ENCODE results near the gene HDAC6. TPM values are rescaled to one million over a fixed set of nuclear protein-coding genes. Genes with fewer than 3 reads are reported as not detected.

Gene HDAC6
- total and polyA plus RNA-seq, 8 donors = 20.9 to 356 (median 67.3) TPM

DNA sequence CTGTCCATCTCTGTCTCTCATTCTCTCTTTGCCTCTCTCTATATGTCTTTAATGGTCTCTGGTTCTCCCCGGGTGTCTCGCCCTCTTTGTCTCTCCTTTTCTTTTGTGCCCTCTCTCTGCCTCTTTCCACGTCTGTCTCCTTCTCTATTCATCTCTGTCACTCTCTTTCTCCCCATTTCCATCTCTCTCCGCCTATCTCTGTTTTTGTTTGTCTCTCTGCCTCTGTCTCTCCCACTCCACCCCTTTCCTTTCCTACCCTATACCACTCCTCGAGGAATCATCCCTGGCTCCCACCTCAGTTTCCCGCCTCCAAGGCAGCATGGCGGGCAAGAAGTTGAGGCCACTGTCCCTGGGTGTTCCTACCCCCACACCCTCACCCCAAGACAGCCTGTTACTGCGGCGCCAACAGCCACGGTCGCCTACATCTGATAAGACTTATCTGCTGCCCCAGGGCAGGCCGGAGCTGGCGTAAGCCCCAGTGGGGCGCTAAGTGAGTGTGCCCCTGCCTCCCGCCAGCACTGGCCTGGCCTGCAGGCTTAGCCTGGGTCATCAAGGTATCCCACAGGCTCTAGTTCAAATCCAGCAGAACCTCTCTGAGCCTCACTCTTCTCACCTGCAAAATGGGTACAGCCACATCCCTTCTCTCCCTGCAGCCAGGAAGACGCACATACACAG, 16.2 kb upstream of the HDAC6 start:
- Histone ChIP-seq H3K27ac (no peak overlapping the region), H3K4me1 (no peaks in the 10 kb centered on the region), H3K27me3 (peaks cover 0 to 17% (median 15%) of the 10 kb centered on the region in 3 donors), H3K36me3 (no peaks in the 10 kb centered on the region), H3K9me3 (peaks cover 0 to 3% (median 0%) of the 10 kb centered on the region in 4 donors), H3K4me3 (no peak overlapping the region)
- intact Hi-C loops (cut with DNase I; ENCODE audit: low total_unique reads) = no loop called here
- no peak for TF ChIP-seq EP300 (IDR thresholded peaks at IDR 0.05)
- TF ChIP-seq POLR2A (IDR thresholded peaks at IDR 0.05) = no peak
- TF ChIP-seq, protein P1, sequence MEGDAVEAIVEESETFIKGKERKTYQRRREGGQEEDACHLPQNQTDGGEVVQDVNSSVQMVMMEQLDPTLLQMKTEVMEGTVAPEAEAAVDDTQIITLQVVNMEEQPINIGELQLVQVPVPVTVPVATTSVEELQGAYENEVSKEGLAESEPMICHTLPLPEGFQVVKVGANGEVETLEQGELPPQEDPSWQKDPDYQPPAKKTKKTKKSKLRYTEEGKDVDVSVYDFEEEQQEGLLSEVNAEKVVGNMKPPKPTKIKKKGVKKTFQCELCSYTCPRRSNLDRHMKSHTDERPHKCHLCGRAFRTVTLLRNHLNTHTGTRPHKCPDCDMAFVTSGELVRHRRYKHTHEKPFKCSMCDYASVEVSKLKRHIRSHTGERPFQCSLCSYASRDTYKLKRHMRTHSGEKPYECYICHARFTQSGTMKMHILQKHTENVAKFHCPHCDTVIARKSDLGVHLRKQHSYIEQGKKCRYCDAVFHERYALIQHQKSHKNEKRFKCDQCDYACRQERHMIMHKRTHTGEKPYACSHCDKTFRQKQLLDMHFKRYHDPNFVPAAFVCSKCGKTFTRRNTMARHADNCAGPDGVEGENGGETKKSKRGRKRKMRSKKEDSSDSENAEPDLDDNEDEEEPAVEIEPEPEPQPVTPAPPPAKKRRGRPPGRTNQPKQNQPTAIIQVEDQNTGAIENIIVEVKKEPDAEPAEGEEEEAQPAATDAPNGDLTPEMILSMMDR (IDR thresholded peaks at IDR 0.05) = no peak
- no peak for TF ChIP-seq POLR2AphosphoS5 (IDR thresholded peaks at IDR 0.05)
- no peak for DNase-seq
- 55 to 65% (median 65%) methylated on average over 16 of the region's 16 CpGs for WGBS, 5 donors

DNA sequence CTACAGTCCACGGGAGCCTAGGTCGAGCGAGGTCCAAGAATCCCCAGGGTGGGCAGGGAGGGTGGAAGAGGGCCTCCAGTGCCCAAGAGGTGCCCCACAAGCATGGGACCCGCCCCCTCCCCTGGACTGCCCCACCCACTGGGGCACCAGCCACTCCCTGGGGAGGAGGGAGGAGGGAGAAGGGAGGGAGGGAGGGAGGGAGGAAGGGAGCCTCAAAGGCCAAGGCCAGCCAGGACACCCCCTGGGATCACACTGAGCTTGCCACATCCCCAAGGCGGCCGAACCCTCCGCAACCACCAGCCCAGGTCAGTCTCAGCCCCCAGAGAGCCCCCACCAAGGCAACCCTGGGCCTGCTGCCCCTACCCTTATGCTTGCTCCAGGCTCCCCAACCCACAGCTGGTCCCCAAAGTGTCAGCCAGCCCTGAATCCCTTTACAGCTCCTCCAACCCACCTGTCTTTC, 15.5 kb upstream of the HDAC6 start, which contains the start of gene GATA1:
TSS of gene GATA1 (plus strand) at position 250 of the 460 bp plus-strand sequence. CDS start 4,520 bp downstream, outside the sequence.
- no peaks in the 10 kb centered on the region for H3K36me3 ChIP-seq
- 61 to 85% (median 74%) methylated on average over 3 to 7 of the region's 7 CpGs for WGBS, 5 donors
- intact Hi-C loops (cut with DNase I; ENCODE audit: low total_unique reads) = no loop called here
- peaks cover 0 to 17% (median 15%) of the 10 kb centered on the region in 3 donors for H3K27me3 ChIP-seq
- no peak for DNase-seq
- H3K27ac ChIP-seq = no peak within 1 kb of the TSS
- no peak within 1 kb of the TSS for H3K4me3 ChIP-seq
- no peaks in the 10 kb centered on the region for H3K4me1 ChIP-seq
- TF ChIP-seq POLR2AphosphoS5 (IDR thresholded peaks at IDR 0.05) (no peak), EP300 (IDR thresholded peaks at IDR 0.05) (no peak), POLR2A (IDR thresholded peaks at IDR 0.05) (no peak)
- TF ChIP-seq, protein P1 (IDR thresholded peaks at IDR 0.05) = no peak
- H3K9me3 ChIP-seq = peaks cover 0 to 3% (median 0%) of the 10 kb centered on the region in 4 donors

DNA sequence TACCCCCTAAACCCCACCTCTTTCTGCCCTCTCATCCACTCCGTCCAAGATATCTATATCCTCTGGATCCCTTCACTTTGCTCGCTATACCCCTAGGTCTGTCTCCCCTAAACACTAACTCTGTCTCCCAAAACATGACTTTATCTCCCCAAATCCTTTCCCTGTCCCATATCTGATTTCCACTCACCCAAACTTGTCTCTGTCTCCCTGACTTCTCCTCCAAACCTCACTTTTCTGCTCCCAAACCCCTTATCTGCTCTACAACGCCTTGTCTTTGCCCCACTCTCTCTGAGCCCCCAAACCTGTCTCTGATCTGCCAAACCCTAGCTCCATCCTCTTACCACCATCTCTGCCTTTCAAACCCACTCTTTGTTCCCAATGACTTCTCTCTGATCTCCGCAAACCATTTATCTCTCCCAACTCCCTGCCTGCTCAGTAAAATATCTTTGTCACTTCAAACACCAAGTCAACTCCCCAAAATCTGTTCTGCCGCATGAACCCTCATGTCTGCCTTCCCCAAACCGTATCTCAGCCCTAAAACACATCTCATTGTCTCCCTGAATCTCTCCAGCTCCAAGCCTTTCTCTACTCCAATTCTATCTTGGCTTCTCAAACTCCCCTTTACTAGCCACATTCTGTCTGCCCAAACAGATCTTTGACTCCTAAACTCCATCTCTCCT, 14.9 kb upstream of the HDAC6 start:
- peaks cover 0 to 19% (median 17%) of the 10 kb centered on the region in 3 donors for H3K27me3 ChIP-seq
- DNase-seq = no peak
- WGBS, 5 donors = 64 to 79% (median 76%) methylated on average over 5 to 6 of the region's 6 CpGs
- H3K27ac ChIP-seq = no peak overlapping the region
- TF ChIP-seq, protein P1 (IDR thresholded peaks at IDR 0.05) = no peak
- TF ChIP-seq EP300 (IDR thresholded peaks at IDR 0.05) (no peak), POLR2A (IDR thresholded peaks at IDR 0.05) (no peak)
- no peaks in the 10 kb centered on the region for H3K4me1 ChIP-seq
- intact Hi-C loops (cut with DNase I; ENCODE audit: low total_unique reads) = no loop called here
- no peak overlapping the region for H3K4me3 ChIP-seq
- no peaks in the 10 kb centered on the region for H3K36me3 ChIP-seq
- peaks cover 0 to 3% (median 0%) of the 10 kb centered on the region in 4 donors for H3K9me3 ChIP-seq

DNA sequence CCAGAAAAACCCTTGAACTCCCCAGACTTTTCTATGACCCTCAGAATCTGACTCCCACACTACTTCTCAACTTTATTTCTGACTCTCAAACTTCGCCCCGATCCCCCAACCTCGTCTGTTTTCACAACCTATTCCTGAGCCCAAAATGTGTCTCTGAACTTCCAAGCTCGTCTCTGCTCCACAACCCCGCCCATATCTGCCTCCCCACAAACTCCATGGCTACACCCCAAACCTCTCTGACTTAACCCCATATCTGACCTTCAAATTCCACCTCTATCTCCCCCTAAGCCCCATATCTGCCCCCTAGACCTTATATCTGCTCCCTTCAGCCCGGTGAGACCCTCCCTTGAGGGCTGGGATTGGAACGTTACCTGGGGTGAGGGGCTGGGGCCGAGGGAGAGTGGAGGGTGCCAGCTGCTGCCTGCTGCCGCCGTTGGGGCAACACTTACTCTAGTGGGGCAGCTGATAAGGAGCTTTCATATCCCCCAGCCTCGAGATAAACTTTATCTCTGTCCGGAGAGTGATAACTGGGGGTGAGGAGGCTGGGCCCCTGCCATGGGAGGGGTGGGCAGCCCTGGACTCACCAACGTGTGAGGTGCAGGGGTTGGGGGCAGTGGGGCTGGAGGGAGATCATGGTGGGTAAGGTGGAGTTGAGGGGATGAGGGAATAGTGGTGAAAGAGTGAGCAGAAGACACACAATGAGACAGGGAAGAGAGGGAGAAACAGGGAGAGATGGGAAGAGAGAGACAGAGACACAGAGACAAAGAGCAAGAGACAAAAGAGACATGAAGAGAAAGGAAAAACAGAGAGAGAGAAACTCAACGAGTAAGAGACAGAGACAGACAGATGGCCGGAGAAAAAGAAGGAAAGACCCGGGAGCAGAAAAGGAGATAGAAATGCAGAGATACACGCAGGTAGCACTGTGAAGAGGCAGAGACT, 14.1 kb upstream of the HDAC6 start:
- H3K4me1 ChIP-seq = no peaks in the 10 kb centered on the region
- no peak overlapping the region for H3K4me3 ChIP-seq
- H3K36me3 ChIP-seq = no peaks in the 10 kb centered on the region
- H3K27ac ChIP-seq = no peak overlapping the region
- no peak for TF ChIP-seq POLR2A (IDR thresholded peaks at IDR 0.05)
- TF ChIP-seq EP300 (IDR thresholded peaks at IDR 0.05) = no peak
- no peak for TF ChIP-seq POLR2AphosphoS5 (IDR thresholded peaks at IDR 0.05)
- TF ChIP-seq, protein P1 (IDR thresholded peaks at IDR 0.05) = no peak
- peaks cover 0 to under 1% (median 0%) of the 10 kb centered on the region in 4 donors for H3K9me3 ChIP-seq
- DNase-seq = no peak
- H3K27me3 ChIP-seq = peaks cover 0 to 19% (median 17%) of the 10 kb centered on the region in 3 donors
- intact Hi-C loops (cut with DNase I; ENCODE audit: low total_unique reads) = no loop called here
- WGBS, 5 donors = 45 to 52% (median 45%) methylated on average over 14 to 17 of the region's 17 CpGs
